HG02610 (cell line): ENCODE measurements around the gene TGIF2.
"Not testable (repeated sequence)": the region's sequence is repeated elsewhere in the genome, so short reads cannot be mapped to it uniquely, and the experiment has no call there.

Experiments used
- ATAC-seq: cut with Tn5 transposase; IDR thresholded peaks from one replicate; pipeline ENCODE4 v1.9.1; 2021; ENCODE audit warnings: mild to moderate bottlenecking, moderate library complexity; ENCODE audit not compliant: unreplicated experiment

TGIF2 gene

GRCh38 chr20:36546111-36546736 lies 27.2 kb upstream of the TGIF2 start:
- ATAC-seq = no peak

GRCh38 chr20:36547186-36548005 lies 26.0 kb upstream of the TGIF2 start:
- no peak for ATAC-seq

GRCh38 chr20:36548006-36548315 lies 25.4 kb upstream of the TGIF2 start:
- no peak for ATAC-seq

DNA sequence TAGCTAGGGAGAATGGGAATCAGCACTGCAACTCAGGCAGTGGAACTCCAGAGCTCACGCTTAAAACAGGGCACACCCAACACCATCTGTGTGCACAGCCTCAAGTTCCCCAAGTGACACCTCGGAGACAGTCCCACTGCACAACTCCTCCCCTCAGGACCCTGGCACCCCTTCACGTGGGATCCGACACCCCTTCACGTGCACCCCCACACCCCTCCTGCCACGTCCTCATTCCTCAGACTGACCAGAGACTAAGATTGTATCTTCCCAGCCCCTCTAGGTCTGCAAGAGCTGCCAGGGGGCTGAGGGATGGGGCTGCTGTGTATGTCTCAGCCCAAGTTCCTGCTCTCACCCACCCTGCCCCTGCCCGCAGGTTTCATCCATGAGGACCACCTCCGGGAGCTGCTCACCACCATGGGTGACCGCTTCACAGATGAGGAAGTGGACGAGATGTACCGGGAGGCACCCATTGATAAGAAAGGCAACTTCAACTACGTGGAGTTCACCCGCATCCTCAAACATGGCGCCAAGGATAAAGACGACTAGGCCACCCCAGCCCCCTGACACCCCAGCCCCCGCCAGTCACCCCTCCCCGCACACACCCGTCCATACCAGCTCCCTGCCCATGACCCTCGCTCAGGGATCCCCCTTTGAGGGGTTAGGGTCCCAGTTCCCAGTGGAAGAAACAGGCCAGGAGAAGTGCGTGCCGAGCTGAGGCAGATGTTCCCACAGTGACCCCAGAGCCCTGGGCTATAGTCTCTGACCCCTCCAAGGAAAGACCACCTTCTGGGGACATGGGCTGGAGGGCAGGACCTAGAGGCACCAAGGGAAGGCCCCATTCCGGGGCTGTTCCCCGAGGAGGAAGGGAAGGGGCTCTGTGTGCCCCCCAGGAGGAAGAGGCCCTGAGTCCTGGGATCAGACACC lies 24.4 kb upstream of the TGIF2 start:
- ATAC-seq = no peak

DNA sequence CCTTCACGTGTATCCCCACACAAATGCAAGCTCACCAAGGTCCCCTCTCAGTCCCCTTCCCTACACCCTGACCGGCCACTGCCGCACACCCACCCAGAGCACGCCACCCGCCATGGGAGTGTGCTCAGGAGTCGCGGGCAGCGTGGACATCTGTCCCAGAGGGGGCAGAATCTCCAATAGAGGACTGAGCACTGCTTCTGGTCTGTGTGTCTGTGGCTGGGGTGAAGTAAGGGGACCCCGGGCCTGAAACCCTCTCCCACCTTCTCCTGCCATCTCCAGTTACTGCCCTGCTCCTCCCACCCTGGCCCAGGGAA lies 23.8 kb upstream of the TGIF2 start:
- no peak for ATAC-seq

DNA sequence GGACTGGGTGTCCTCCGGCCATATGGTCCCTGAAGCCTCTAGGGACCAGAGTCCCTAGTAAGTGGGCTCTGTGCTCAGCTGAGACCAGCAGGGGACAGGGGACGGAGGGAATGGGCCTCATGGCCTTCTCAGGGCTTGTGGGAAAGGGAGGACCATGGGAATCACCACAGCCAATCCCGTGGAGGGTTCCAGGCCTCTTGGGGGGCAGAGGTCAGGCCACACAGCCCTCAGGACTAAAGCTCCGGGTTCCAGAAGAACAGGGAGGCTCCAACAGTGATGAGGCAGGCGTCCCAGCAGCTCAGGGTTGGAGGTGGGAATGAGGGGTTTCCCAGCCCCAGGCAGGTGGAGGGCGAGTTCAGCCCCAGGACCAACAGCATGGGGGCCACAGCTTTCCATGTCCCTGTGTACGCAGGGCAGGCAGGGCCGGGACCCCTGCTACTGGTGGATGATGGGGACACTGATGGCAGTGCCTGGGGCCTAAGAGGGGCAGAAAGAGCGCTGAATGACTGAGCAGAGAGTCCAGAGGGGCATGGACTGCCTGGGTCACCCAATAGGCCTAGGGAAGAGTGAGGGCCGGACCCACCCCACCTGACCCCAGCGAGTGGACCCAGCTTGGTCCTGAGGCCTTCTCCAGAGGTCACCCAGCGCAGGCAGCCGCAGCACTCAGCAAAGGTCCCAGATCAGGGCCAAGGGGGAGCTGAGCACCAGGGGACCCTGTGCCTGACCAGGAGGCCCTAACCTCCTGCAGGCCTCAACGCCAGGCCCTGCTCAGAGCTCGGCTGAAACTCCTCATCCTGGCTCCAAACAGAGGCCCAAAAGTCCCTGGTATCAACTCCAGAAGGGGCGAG lies 23.2 kb upstream of the TGIF2 start:
- no peak for ATAC-seq

DNA sequence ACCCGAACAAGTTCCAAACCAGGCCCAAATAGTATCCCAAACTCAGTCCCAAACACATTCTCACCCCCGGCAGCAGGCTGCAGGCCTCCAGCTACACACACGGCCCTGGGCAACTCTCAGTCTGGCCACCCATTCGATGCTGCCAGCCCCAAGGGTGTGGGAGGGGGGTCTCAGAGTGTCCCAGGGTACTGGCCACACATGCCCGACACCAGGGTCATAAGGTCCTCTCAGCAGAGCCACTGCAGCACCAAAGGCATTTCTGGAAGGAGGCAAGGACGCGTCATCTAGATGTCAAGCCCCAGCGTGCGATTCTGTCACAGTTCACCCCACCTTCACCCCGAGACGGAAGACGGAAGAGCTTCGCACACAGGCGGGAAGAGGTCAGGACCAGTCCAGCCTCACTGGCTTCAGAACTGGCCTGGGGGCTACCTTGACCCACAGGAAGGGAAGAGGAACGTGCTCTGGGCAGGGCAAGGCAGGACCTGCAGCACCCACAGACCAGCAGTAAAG lies 22.6 kb upstream of the TGIF2 start:
- ATAC-seq = no peak

- ATAC-seq = no peak
Observed at GRCh38 chr20:36555248-36555647, 18.1 kb upstream of the TGIF2 start.

- ATAC-seq = no peak
Observed at GRCh38 chr20:36562724-36563123, 10.7 kb upstream of the TGIF2 start.

DNA sequence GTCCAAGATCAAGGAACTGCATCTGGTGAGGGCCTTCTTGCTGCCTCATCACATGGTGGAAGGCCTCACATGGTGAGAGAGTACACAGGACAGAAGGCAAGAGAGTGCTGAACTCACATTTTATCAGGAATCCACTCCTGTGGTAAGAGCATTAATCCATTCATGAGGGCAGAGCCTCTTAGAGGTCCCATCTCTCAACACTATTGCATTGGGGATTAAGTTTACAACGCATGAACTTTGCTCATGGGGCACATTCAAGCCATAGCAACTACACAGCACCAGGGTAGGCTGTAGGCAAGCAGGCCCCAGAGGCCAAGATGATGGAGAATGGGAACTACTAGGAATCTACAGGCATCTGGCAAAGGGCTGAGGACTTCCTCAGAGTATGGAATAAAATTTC lies 10.0 kb upstream of the TGIF2 start:
- no peak for ATAC-seq

DNA sequence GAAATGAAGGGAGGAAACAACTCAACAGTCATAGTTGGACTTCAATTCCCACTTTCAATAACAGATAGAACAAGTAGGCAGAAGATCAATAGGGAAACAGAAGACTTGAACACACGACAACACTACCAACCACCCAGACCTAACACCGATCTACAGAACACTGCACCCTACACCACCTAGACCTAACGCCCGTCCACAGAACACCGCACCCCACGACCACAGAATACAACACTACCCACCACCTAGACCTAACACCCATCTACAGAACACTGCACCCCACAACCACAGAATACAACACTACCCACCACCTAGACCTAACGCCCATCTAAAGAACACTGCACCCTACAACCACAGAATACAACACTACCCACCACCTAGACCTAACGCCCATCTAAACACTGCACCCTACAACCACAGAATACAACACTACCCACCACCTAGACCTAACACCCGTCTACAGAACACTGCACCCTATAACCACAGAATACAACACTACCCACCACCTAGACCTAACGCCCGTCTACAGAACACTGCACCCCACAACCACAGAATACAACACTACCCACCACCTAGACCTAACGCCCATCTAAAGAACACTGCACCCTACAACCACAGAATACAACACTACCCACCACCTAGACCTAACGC lies 9.2 kb upstream of the TGIF2 start:
- not testable (repeated sequence) for ATAC-seq

GRCh38 chr20:36564726-36565121 lies 8.7 kb upstream of the TGIF2 start:
- ATAC-seq = not testable (repeated sequence)

- ATAC-seq = no peak
Observed at GRCh38 chr20:36565520-36565919, 7.9 kb upstream of the TGIF2 start.

- ATAC-seq = no peak
Observed at GRCh38 chr20:36569847-36570429, 3.5 kb upstream of the TGIF2 start.

DNA sequence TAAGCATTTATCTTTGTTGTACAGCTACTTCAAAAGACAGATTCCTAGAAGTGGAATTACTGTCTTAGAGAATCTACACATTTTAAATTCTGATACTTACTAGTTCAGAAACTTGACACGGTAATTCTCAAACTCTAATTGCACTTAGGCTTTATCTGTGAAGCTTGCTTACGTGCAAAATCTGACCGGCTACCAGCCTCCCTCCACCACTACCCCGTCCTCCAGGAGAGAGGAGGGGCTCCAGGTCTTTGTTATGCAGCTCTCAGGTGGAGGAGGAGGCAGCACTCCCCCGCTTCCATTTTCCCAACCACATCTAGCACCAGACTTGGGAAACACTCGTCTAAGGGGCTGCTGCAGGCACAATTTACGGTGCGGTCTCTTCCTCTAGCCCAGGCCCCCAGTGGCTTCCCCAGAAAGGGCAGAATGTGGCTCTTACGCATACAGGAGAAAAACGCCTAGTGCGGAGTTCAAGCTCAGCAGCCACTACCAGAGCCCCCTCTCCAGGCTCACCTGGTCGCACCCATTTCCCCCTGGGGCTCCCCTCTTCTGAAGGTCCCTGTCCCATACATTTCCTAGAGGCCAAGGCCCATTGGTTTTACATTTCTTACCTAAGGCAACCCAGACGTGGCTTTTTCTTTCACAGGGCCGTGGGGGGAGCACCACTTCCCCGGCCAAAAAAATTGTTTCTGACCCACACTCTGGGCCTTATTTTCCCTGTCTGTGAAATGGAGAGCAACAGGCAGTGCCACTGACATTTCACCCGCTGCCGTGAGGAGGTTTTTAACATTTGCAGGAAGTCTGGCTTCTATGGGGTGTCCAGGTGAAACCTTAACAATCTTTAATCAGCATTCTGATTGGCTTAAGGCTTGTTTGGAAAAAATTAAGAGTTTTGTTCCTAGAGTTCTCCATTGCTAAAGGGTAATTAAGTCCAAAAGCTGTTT lies 1.6 kb upstream of the TGIF2 start:
- ATAC-seq = no peak

- peak; percentile 17 for ATAC-seq
Observed at GRCh38 chr20:36572701-36573102, 695 bp upstream of the TGIF2 start.

- no peak for ATAC-seq
Observed at GRCh38 chr20:36573798-36574365, 485 bp downstream of the TGIF2 start.

- ATAC-seq = no peak
Observed at GRCh38 chr20:36574366-36575135, 1.2 kb downstream of the TGIF2 start.
